GM20000 (cell line): ENCODE results near the gene FLNB.
A peak's percentile ranks its signal among the peaks of the same experiment; 100 is the strongest.

Experiments used
- DNase-seq: peaks from one replicate; pipeline ENCODE4 v3.0.0; 2012; ENCODE audit warnings: low spot score
- TF ChIP-seq, protein P1 (sequence below): IDR thresholded peaks from 2 replicates; pipeline ENCODE4 v1.5.1; 2012; ENCODE audit warnings: mild to moderate bottlenecking, control low read depth; ENCODE audit errors: extremely low read depth, missing control alignments

FLNB gene

DNA sequence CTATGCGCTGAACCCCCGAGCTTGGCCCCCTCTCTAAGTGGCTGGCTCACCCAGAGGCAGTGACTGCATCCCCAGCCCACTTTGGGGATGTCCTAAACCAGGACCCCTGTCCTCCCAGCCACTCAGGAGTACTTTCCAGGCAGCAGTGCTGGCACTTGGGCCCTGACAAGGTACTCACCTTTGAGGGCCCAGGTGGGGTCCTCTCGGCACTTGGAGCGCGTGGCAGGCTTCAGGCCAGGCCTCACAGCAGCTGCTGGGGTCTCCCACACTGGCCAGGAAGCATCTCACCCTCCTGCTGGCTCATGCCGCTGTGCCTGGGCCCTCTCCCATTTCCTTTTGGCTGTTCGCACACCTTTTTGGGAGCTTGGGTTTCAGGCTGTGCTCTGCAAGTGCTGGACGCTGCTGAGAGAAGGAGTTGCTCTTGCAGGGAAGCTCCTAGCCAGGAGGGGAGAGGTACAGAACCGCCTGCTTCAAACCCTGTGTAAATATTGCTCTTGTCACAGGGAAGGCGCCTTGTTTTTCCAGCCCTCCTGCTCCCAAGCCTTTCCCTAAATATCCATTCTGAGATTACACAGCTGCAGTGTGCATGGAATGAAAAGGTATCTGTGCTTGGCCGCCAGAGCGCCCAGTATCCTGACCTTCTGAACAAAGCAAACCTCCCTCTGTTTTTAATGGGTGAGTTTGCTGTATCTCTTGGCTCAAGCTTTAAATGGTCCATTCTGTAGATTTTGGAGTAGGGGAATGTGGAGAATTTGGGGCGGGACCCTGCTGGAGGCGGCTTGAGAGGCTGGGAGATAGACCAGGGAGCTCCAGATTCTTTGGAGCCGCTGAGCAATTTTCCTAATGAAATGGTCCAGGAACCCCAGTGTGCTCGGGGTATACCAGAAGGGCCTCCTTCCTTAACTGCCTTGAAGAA is 156.9 kb downstream of the FLNB start:
- TF ChIP-seq, protein P1, sequence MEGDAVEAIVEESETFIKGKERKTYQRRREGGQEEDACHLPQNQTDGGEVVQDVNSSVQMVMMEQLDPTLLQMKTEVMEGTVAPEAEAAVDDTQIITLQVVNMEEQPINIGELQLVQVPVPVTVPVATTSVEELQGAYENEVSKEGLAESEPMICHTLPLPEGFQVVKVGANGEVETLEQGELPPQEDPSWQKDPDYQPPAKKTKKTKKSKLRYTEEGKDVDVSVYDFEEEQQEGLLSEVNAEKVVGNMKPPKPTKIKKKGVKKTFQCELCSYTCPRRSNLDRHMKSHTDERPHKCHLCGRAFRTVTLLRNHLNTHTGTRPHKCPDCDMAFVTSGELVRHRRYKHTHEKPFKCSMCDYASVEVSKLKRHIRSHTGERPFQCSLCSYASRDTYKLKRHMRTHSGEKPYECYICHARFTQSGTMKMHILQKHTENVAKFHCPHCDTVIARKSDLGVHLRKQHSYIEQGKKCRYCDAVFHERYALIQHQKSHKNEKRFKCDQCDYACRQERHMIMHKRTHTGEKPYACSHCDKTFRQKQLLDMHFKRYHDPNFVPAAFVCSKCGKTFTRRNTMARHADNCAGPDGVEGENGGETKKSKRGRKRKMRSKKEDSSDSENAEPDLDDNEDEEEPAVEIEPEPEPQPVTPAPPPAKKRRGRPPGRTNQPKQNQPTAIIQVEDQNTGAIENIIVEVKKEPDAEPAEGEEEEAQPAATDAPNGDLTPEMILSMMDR, result no peak
- no peak for DNase-seq

- peak; percentile 81 for DNase-seq
Observed at GRCh38 chr3:58167431-58168351, 159.5 kb downstream of the FLNB start.

GRCh38 chr3:58168498-58168897 is 160.3 kb downstream of the FLNB start:
- TF ChIP-seq, protein P1, result no peak
- no peak for DNase-seq

More at GRCh38 chr3:58167431-58168351, 159.5 kb downstream of the FLNB start:
- TF ChIP-seq, protein P1, result peak; percentile 94

- TF ChIP-seq, protein P1, result no peak
- DNase-seq, result no peak
Observed at GRCh38 chr3:58169371-58169770, 161.1 kb downstream of the FLNB start.

DNA sequence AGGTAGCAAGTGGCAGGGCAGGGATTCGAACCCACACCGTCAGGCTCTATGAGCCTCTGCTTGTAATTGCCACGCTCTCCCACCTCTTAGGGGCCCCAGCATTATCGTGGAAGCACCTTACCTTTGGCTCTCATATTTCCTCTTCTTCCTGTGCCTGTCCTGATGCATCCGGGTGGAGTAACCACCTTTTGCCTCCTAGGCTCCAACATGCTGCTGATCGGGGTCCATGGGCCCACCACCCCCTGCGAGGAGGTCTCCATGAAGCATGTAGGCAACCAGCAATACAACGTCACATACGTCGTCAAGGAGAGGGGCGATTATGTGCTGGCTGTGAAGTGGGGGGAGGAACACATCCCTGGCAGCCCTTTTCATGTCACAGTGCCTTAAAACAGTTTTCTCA is 162.2 kb downstream of the FLNB start:
- TF ChIP-seq, protein P1, result no peak
- DNase-seq, result no peak

GRCh38 chr3:58171126-58171525 is 162.9 kb downstream of the FLNB start:
- no peak for DNase-seq

More at GRCh38 chr3:58171126-58171525, 162.9 kb downstream of the FLNB start:
- TF ChIP-seq, protein P1, result no peak
